B cell (primary cell): Measurements from ENCODE around the gene JARID2. TPM values are rescaled to one million over a fixed set of nuclear protein-coding genes. Genes with fewer than 3 reads are reported as not detected.
"Not testable (repeated sequence)": the region's sequence is repeated elsewhere in the genome, so short reads cannot be mapped to it uniquely, and the experiment has no call there.

ENCODE experiments used
- ATAC-seq: fragments of 200-7000 bp; cut with Tn5 transposase; one replicate; pipeline ENCODE4 v1.10.0; 2021; ENCODE audit warnings: low read depth, mild to moderate bottlenecking, moderate number of reproducible peaks, moderate library complexity
- CTCF ChIA-PET: fragments of 350-600 bp; sonication (Branson Sonifier 250); formaldehyde crosslinking; loops from one replicate; lab custom pipeline; 2021; ENCODE audit warnings: antibody characterized with exemption, inconsistent platforms; lab: Charles Lee
- POLR2A ChIA-PET: fragments of 350-600 bp; sonication (Branson Sonifier 250); formaldehyde crosslinking; loops from one replicate; lab custom pipeline; 2021; ENCODE audit warnings: antibody characterized with exemption; lab: Charles Lee
- DNase-seq: peaks from one replicate; pipeline ENCODE4 v3.0.0; 2013
- H2AFZ ChIP-seq: 2 replicates; pipeline ENCODE4 v1.6.1; 2012; ENCODE audit warnings: mild to moderate bottlenecking, low read depth, low read length; ENCODE audit not compliant: insufficient read depth, poor library complexity, severe bottlenecking
- H3K27ac ChIP-seq, 2 donors: 1 replicate in 1 of 2; 2 replicates in 1 of 2; pipeline ENCODE4 v1.5.1; 2012 to 2013; ENCODE audit warnings: low read length in 2 of 2, mild to moderate bottlenecking in 2 of 2, moderate library complexity in 1 of 2
- H3K27me3 ChIP-seq, 4 experiments: fragments of 200-600 bp in 1 of 4; sonication (generic) in 1 of 4; replicated peaks in 1 of 4; 1 replicate in 2 of 4; 2 replicates in 2 of 4; pipeline versions ENCODE4 v1.6.1 to v1.7.0; 2013 to 2016; ENCODE audit warnings: low read length in 3 of 4, mild to moderate bottlenecking in 2 of 4, mixed read lengths in 1 of 4, moderate library complexity in 1 of 4; ENCODE audit not compliant: insufficient read depth in 4 of 4, control insufficient read depth in 3 of 4; ENCODE audit errors: control extremely low read depth in 1 of 4
- H3K36me3 ChIP-seq, 2 experiments: replicated peaks in 1 of 2; 1 replicate in 1 of 2; 2 replicates in 1 of 2; pipeline versions ENCODE4 v1.6.1 to v1.7.1; 2013; ENCODE audit warnings: low read length in 1 of 2; ENCODE audit not compliant: insufficient read depth in 2 of 2, control insufficient read depth in 1 of 2; ENCODE audit errors: control extremely low read depth in 1 of 2, extremely low read depth in 1 of 2
- H3K4me1 ChIP-seq, 2 donors: fragments of 200-600 bp in 1 of 2; sonication (generic) in 1 of 2; 1 replicate in 1 of 2; 2 replicates in 1 of 2; pipeline versions ENCODE4 v1.5.1 to v1.6.1; 2013 to 2017; ENCODE audit warnings: low read length in 2 of 2; ENCODE audit not compliant: control insufficient read depth in 2 of 2, insufficient read depth in 2 of 2
- H3K4me2 ChIP-seq: replicated peaks from 2 replicates; pipeline ENCODE3; 2012; ENCODE audit warnings: mild to moderate bottlenecking, low read depth, low read length; ENCODE audit not compliant: poor library complexity, severe bottlenecking
- H3K4me3 ChIP-seq, 5 experiments: fragments of 200-600 bp in 1 of 5; sonication (generic) in 1 of 5; 1 replicate in 3 of 5; 2 replicates in 2 of 5; pipeline versions ENCODE4 v1.5.1 to v1.7.0; 2011 to 2016; ENCODE audit warnings: low read length in 4 of 5, mild to moderate bottlenecking in 4 of 5, low read depth in 2 of 5, control low read depth in 1 of 5, moderate library complexity in 1 of 5; ENCODE audit not compliant: insufficient read depth in 1 of 5; ENCODE audit errors: control extremely low read depth in 1 of 5, extremely low read depth in 1 of 5
- H3K79me2 ChIP-seq: fragments of 200-600 bp; sonication (generic); one replicate; pipeline ENCODE4 v1.6.0; 2016; ENCODE audit warnings: low read length; ENCODE audit not compliant: control insufficient read depth, insufficient read depth
- H3K9ac ChIP-seq: fragments of 200-600 bp; sonication (generic); 2 replicates; pipeline ENCODE4 v1.6.1; 2017; ENCODE audit warnings: mild to moderate bottlenecking, low read length, moderate library complexity
- H3K9me3 ChIP-seq, 3 donors: one replicate each; pipeline versions ENCODE4 v1.6.1 to v1.7.1; 2013; ENCODE audit warnings: low read length in 2 of 3; ENCODE audit not compliant: control insufficient read depth in 2 of 3, insufficient read depth in 1 of 3; ENCODE audit errors: control extremely low read depth in 1 of 3
- H4K20me1 ChIP-seq: 2 replicates; pipeline ENCODE4 v1.6.0; 2012; ENCODE audit warnings: mild to moderate bottlenecking, low read length; ENCODE audit not compliant: insufficient read depth, control insufficient read depth, poor library complexity, severe bottlenecking
- H3K27ac Mint-ChIP-seq: one replicate; pipeline ENCODE4 v1.8.0; 2021; ENCODE audit warnings: mixed read lengths
- H3K27me3 Mint-ChIP-seq: one replicate; pipeline ENCODE4 v1.8.0; 2021; ENCODE audit warnings: mixed read lengths
- H3K4me1 Mint-ChIP-seq: one replicate; pipeline ENCODE4 v1.8.0; 2021; ENCODE audit warnings: mixed read lengths
- H3K4me3 Mint-ChIP-seq: one replicate; pipeline ENCODE4 v1.8.0; 2021; ENCODE audit warnings: mixed read lengths
- H3K9me3 Mint-ChIP-seq: one replicate; pipeline ENCODE4 v1.8.0; 2022; ENCODE audit warnings: mixed read lengths; ENCODE audit not compliant: insufficient read depth
- EZH2 ChIP-seq: IDR thresholded peaks from 2 replicates; pipeline ENCODE4 v1.6.1; 2012; ENCODE audit warnings: borderline replicate concordance, low read depth, mild to moderate bottlenecking, moderate library complexity, low read length; ENCODE audit not compliant: insufficient read depth, poor library complexity, severe bottlenecking
- WGBS: methylation state at CpG from one replicate; pipeline ENCODE4 v1.1.5; 2013; ENCODE audit warnings: missing lambda C conversion rate; ENCODE audit not compliant: insufficient coverage; 5-methylcytosine and 5-hydroxymethylcytosine counted together
- intact Hi-C: fragments of 100-400 bp; cut with micrococcal nuclease; formaldehyde crosslinking; loops from one replicate; pipeline ENCODE4 v1.10.0; 2022
- polyA plus RNA-seq: library from polyadenylated mRNA; depleted of rRNA; stranded (reverse); fragments of >200 nt; gene quantifications from 2 replicates; pipeline ENCODE4 v1.2.3, GENCODE V29; 2012
- total RNA-seq, 2 donors: library from RNA; stranded (reverse); fragments of 120-200 nt in 1 of 2; gene quantifications; 1 replicate in 1 of 2; 2 replicates in 1 of 2; pipeline versions ENCODE4 v1.2.3 to v1.2.4, GENCODE V29; 2013 to 2022
- TF ChIP-seq, protein P1 (sequence below): fragments of 200-600 bp; IDR thresholded peaks from one replicate; pipeline ENCODE4 v1.8.0; 2022; ENCODE audit warnings: antibody characterized with exemption, mild to moderate bottlenecking

JARID2 gene
- total and polyA plus RNA-seq, 2 donors (not counting 1 experiment from before 2014, with no cell fraction given), result 11.0 to 58.1 TPM

DNA sequence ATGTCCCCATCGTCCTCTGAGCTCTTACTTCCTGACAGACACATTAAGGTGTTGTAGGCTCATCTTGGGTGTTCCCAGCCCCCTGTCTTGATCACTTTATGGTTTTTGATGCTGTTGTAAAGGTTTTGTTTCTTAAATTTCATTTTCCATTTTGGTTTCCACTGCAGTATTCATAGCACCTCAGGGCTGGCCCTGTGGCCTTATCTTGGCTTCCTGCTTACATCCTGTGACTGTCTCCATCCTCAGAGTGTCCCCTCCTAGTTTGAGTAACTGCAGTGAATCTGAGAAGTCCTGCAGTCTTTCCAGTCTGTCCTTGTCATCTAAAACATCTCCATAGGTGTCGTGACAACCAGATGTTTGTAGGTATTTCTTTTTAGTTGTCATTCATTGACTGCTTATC, 50.9 kb downstream of the JARID2 start:
- Mint-ChIP-seq H3K4me1 (peaks cover 77% of the 10 kb centered on the region), H3K27ac (peak overlapping the region; percentile 46), H3K27me3 (no peaks in the 10 kb centered on the region), H3K4me3 (no peak overlapping the region), H3K9me3 (no peaks in the 10 kb centered on the region)
- H2AFZ ChIP-seq, result no peak overlapping the region
- TF ChIP-seq EZH2, result no peak
- TF ChIP-seq, protein P1, sequence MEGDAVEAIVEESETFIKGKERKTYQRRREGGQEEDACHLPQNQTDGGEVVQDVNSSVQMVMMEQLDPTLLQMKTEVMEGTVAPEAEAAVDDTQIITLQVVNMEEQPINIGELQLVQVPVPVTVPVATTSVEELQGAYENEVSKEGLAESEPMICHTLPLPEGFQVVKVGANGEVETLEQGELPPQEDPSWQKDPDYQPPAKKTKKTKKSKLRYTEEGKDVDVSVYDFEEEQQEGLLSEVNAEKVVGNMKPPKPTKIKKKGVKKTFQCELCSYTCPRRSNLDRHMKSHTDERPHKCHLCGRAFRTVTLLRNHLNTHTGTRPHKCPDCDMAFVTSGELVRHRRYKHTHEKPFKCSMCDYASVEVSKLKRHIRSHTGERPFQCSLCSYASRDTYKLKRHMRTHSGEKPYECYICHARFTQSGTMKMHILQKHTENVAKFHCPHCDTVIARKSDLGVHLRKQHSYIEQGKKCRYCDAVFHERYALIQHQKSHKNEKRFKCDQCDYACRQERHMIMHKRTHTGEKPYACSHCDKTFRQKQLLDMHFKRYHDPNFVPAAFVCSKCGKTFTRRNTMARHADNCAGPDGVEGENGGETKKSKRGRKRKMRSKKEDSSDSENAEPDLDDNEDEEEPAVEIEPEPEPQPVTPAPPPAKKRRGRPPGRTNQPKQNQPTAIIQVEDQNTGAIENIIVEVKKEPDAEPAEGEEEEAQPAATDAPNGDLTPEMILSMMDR, result no peak
- no CpG with 5 or more reads among the region's 2 CpGs for WGBS
- H3K79me2 ChIP-seq, result peaks cover 98% of the 10 kb centered on the region
- no peaks in the 10 kb centered on the region for H3K9me3 ChIP-seq
- DNase-seq (no peak), ATAC-seq (no peak)
- no peaks in the 10 kb centered on the region for H3K27me3 ChIP-seq
- H3K4me1 ChIP-seq, result peaks cover 55 to 64% of the 10 kb centered on the region in 2 donors
- peaks cover 0 to 7% of the 10 kb centered on the region in 2 experiments for H3K36me3 ChIP-seq
- ChIA-PET CTCF (no interaction called here), POLR2A (no interaction called here)
- peaks cover 62% of the 10 kb centered on the region for H4K20me1 ChIP-seq
- intact Hi-C loops, result no loop called here
- H3K27ac ChIP-seq, result peak overlapping the region in 1 of 2 donors; percentile 63
- peak overlapping the region; percentile 3 for H3K9ac ChIP-seq
- H3K4me3 ChIP-seq, result no peak overlapping the region
- H3K4me2 ChIP-seq, result peak overlapping the region; percentile 14

DNA sequence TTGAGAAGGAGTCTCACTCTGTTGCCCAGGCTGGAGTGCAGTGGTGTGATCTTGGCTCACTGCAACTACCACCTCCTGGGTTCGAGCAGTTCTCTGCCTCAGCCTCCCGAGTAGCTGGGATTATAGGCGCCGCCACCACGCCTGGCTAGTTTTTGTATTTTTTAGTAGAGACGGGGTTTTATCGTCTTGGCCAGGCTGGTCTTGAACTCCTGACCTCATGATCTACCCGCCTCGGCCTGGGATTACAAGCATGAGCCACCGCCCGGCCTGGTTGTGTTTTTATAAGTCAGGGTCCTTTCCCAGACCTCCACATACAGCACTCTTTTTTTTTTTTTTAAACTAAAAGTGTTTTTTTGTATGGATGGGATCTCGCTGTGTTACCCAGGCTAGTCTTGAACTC, 51.3 kb downstream of the JARID2 start:
- Histone ChIP-seq H4K20me1 (peaks cover 58% of the 10 kb centered on the region), H3K79me2 (peaks cover 98% of the 10 kb centered on the region), H3K27ac (peak overlapping the region in 1 of 2 donors; percentile 25), H3K4me1 (peaks cover 55 to 64% of the 10 kb centered on the region in 2 donors)
- H3K27me3 ChIP-seq, H3K9ac ChIP-seq, H3K27me3 Mint-ChIP-seq, H2AFZ ChIP-seq, DNase-seq, POLR2A ChIA-PET, H3K4me3 Mint-ChIP-seq, H3K9me3 ChIP-seq, H3K27ac Mint-ChIP-seq, intact Hi-C loops, H3K9me3 Mint-ChIP-seq, H3K4me2 ChIP-seq, H3K36me3 ChIP-seq, H3K4me3 ChIP-seq, CTCF ChIA-PET, ATAC-seq: not testable (repeated sequence)
- peaks cover 80% of the 10 kb centered on the region for H3K4me1 Mint-ChIP-seq
- WGBS, result no CpG with 5 or more reads among the region's 12 CpGs
